LoVo (cell line): Measurements from ENCODE around the gene ABCG1.

ENCODE experiments used
- DNase-seq: peaks from one replicate; pipeline ENCODE4 v3.0.0-alpha.2; 2016; ENCODE audit warnings: low spot score

ABCG1 gene

GRCh38 chr21:42232176-42232825 is 13.4 kb downstream of the ABCG1 start:
- DNase-seq: no peak

DNA sequence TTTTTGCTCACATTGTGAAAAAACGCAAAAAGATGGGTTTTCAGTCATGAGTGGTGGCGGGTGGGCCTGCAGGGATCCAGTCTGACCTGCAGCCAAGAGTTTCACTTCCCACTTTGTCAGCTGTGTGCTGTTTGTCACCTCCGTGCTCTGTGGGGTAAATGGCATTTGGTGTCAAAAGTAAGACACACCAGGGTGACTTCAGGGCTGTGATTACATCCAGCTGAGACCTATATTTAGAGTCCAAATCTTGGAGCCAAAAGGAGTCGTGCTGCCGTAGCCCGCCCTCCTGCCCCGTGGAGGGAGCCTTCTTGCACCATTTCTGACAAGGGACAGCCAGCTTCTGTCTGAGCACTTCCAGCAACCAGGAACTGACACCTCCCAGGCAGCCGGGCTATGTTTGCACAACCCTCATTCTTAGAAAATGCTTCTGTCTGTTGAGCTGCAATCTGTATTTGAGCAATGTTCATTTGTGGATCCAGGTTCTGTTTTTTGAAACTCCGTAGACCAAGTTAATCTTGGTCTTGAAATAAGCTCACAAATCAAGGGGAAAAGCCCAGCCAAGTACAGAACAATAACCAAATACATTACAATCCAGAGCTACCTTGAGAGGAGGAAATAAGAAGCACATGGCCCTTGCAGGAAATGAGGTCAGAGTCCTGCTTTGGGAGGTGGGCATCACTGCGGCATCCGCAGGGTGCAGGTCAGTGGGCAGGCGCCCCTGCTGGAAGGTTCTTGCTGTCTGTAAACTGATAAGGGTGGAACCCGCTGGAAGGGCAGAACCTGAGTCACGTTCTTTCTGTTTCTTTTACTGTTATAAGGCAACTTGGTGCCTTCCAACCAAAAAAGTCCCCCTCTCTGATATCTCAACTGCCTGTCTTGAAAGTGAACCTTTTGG is 14.4 kb downstream of the ABCG1 start:
- DNase-seq: no peak

GRCh38 chr21:42234041-42234440 is 15.1 kb downstream of the ABCG1 start:
- DNase-seq: no peak

DNA sequence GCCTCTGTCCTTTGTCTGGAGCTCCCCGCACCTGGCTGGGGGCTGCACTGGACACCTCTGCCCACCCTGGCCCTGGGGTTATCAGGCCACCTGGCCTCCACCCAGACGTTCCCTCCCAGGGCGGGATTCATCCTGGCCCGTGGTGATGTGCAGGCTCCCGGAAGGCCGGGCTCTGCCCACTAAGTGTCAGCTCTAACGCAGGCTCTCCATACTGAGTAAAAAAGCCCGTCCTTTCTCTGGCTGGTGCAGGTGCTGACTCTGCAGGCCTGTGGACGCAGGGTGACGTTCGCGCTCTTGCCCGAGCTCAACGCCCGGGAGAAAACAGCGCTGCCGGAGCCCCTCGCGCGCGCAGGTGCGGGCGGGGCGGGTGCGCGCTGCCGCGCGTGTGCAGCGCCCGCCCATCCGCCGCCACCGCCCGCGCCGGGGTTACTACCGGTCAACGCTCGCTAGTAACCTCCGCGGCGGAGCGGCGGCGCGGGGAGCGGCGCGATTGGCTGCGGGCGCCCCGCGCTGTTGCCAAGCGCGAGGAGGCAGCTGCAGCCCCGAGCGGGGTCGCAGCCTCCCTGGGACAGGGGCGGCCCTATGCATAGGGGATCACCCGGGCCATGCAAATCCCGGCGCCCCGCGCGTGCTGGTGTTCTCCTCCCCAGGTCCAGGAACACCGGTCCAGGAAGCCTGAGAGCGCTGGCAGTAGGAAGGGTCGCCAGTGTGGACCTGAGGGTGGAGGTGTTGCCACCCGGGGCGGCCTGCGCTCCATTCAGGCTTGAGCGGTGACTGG is 15.7 kb downstream of the ABCG1 start:
- DNase-seq: peak; percentile 50

- DNase-seq: no peak
These were observed 16.7 kb downstream of the ABCG1 start for GRCh38 chr21:42235593-42235992.

DNA sequence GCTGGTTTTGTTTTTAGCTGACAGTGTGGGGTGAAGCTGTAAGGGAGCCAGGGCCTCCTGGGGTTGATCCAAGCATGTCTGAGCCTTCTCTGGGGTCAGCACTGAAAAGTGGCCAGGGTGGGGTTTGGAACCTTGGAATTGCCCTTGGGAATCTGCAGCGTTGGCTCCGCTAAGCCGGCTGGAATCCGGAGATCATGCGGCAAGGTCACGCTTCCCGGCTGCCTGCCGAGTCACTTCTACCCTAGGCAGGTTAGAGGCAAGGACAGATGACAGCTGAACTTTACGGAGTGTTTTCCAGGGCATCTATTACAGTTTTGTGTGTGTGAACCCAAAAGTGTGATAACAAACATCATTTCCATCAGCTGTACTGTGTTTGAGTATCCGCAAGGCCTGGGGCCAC is 17.1 kb downstream of the ABCG1 start:
- DNase-seq: no peak

DNA sequence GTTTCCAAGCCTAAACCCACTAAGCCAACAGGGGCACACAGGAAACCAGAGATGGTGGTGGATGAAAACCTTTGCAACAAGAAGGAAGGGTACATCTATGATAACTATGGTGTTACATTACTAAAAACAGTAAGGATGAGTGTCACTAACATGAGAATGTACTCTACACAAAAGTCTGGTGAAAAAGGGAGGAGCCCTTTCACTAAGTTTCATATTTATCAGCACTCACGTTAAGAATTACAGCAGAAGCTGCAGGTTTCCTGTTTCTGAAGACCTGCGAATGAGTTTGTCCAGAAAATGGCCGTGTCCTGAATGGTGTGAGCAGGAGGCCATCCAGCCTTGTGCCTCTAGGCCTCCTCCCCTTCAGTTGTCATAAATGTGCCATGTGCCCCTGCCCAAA is 17.8 kb downstream of the ABCG1 start:
- DNase-seq: no peak

DNA sequence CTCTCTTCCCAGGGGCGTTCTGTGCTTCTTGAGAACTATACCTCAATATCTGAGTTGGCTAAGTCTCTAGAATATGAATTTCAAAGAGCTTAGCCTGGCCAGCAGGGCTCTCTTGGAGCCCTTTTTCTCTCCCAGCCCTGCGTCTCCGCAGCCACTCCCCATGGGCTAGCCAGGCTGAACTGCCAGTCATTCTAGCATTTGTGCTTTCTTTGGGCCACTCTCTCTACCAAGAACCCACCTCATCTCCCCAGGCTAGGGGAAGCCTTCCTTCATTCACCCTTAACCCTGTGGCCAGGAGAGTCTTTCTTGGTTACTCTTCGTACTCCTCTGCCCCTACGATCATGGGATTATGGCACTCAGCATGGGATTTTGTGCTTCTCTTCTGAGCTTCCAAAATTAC is 18.2 kb downstream of the ABCG1 start:
- DNase-seq: no peak

DNA sequence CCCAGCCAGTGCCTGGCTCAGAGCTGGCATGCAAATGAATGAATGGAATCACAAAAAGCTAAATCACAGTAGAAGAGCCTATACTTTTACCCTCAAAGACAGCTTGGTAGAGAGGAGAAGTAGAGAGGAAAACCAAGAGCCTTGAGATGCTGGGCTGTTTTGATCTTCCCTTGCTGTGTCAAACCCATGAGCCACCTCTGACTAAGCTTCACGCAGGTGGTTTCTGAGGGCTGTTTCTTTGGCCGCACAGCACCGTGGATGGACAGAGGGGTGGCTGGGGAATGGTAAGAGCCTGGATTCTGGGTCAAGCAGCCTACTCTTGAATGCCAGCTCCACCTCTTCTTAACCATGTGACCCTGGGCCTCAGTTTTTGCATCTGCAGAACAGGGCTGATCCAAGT is 18.6 kb downstream of the ABCG1 start:
- no peak for DNase-seq

- no peak for DNase-seq
These were observed 19.4 kb downstream of the ABCG1 start for GRCh38 chr21:42238185-42238934.

- DNase-seq: no peak
These were observed 20.6 kb downstream of the ABCG1 start for GRCh38 chr21:42239556-42239955.

- DNase-seq: no peak
These were observed 21.0 kb downstream of the ABCG1 start for GRCh38 chr21:42239973-42240372.

GRCh38 chr21:42242611-42243010 is 23.7 kb downstream of the ABCG1 start:
- no peak for DNase-seq

GRCh38 chr21:42243026-42243425 is 24.1 kb downstream of the ABCG1 start:
- DNase-seq: no peak

GRCh38 chr21:42245331-42246193 is 26.6 kb downstream of the ABCG1 start:
- no peak for DNase-seq

DNA sequence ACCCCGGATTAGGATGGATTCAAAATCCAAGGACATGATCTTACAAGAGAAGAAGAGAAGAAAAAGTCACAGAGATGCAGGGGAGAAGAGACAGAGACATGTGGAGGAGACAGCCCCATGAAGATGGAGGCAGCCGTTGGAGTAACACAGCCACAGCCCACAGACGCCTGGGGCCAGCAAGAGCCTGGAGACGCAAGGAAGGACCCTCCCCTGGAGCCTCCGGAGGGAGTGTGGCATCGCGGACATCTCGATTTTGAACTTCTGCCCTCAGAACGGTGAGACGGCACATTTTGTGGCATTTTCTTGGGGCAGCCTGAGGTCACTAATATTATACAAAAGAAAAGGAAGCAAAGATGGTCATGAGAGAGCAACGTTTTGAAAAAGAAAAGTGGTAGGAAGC is 28.8 kb downstream of the ABCG1 start:
- no peak for DNase-seq

- no peak for DNase-seq
These were observed 29.3 kb downstream of the ABCG1 start for GRCh38 chr21:42248241-42248640.

DNA sequence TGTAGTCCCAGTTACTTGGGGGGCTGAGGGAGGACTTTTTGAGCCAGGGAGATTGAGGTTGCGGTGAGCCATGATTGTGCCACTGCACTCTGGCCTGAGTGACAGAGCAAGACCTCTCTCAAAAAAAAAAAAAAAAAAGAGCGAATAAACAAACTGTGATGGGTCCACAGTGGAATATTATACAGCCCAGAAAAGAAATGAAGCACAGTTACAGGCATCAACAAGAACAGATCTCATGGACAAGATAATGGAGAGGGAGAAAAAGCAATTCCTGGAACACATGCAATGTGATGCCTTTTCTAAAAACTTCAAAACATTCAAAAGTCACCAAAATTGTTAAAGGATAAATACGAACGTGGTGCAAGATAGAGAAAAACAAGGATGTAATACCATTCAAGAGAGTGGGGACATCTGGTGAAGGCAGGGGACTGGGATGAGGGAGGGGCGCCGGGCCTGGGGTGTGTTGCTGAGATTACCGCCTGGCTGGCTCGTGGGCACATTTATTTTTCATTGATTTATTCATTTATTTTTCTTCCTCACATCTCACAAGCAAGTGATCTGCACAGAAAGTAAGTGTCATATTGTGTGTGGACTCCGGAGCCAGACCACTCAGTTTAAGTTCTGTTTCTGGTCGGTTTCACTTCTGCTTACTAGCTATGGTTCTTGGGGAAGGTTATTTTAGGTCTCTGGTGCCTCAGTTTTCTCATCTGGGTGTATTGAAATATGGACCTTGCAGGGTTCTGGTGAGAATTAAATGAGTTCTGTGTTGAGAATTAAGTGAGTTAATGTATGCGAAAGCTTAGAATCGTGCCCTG is 30.1 kb downstream of the ABCG1 start:
- DNase-seq: no peak

GRCh38 chr21:42250422-42251403 is 31.8 kb downstream of the ABCG1 start:
- no peak for DNase-seq
